ENCODE results near the gene DSG4.

DNA sequence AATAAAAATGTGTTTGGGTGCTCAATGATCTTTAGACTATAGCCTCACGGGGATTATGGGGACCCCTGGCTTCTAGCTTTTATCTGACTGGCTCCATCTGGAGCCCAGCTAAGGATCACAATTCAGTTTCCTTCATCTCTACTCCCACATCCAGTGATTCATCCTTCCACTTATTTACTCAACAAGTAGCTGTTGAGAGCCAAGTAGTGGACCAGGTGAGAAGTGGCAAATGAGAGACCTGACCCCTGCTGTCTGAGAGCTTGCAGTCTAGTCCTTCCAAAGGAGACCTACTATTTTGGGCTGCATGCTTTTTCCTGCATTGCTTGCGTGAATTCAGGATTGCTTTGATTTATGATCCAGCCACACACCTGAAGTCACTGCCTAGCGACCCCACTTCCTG, 60.2 kb downstream of the DSG4 start:
- TF ChIP-seq CTCF (conservative IDR thresholded peaks at IDR 0.05; ENCODE audit: low read depth, low read length) (no peak), EZH2 (IDR thresholded peaks at IDR 0.05; ENCODE audit: borderline replicate concordance, low read depth, low read length, poor library complexity, severe bottlenecking) (no peak)

All from A673 (cell line).